ENCODE measurements around the gene DPH1. TPM values are rescaled to one million over a fixed set of nuclear protein-coding genes. Genes with fewer than 3 reads are reported as not detected.

DPH1 gene
- total and polyA plus RNA-seq, 2 donors (not counting 1 experiment from before 2014, with no cell fraction given), result 23.1 to 28.5 TPM

DNA sequence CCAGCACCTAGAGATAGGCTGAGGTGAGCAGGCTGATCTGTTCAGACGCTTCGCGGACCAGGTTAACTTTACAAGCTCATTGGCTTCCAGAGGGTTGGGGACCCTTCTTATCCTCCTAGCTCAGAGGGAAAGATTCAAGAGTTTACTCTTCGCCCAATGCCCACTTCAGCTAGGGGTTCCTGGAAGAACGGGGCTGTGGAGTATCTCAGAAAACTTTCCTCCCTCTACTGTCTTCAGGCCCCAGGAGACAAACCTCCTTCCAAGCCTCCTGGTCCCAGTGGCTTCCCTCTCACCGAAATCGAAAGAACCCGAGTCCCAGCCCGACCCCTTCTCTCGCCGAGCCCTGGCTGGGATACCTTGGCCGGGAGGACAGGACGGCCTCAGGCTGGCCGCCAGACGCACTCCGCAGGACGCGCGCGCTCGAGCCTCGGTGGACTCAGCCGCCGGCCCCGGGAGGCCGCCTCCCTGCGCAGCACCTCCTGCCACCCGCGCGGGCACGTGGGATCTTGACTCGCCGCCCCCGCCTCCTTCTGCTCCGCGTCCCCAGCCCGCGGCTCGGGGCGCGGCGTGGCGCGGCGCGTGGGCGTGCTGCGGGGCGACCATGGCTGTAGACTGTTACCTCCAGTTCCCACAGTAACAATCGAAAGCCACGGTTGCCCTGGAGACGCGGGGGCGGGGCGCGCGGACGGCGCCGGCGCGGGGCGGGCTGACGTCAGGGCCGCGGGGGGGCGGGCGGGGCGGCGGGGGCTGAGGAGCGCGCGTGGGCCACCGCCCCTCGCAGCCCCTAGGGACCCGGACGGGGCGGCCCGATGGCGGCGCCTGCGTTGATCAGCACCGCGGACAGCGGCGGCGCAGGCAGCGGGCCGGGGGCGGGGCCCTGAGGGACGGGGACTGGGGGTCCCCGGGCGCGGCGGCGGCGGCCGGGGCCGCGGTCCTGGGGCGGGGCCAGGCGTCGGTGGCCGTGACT lies 19.7 kb downstream of the DPH1 start:
- H3K4me1 ChIP-seq (ENCODE audit: control insufficient read depth, extremely low read depth, insufficient read depth, low read length), result peaks cover 5% of the 10 kb centered on the region
- H3K4me2 ChIP-seq (ENCODE audit: extremely low read depth, insufficient read depth, low read length), result peak overlapping the region; percentile 91
- H3K9ac ChIP-seq (ENCODE audit: insufficient read depth, low read length), result peak overlapping the region; percentile 79
- H3K36me3 ChIP-seq (ENCODE audit: control insufficient read depth, insufficient read depth, low read length), result no peaks in the 10 kb centered on the region
- TF ChIP-seq, protein P1, sequence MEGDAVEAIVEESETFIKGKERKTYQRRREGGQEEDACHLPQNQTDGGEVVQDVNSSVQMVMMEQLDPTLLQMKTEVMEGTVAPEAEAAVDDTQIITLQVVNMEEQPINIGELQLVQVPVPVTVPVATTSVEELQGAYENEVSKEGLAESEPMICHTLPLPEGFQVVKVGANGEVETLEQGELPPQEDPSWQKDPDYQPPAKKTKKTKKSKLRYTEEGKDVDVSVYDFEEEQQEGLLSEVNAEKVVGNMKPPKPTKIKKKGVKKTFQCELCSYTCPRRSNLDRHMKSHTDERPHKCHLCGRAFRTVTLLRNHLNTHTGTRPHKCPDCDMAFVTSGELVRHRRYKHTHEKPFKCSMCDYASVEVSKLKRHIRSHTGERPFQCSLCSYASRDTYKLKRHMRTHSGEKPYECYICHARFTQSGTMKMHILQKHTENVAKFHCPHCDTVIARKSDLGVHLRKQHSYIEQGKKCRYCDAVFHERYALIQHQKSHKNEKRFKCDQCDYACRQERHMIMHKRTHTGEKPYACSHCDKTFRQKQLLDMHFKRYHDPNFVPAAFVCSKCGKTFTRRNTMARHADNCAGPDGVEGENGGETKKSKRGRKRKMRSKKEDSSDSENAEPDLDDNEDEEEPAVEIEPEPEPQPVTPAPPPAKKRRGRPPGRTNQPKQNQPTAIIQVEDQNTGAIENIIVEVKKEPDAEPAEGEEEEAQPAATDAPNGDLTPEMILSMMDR (conservative IDR thresholded peaks at IDR 0.05 in 1 of 2, IDR thresholded peaks at IDR 0.05 in 1 of 2; ENCODE audit: low read depth in 1 of 2, low read length in 2 of 2), result no peak
- TF ChIP-seq EZH2 (IDR thresholded peaks at IDR 0.05; ENCODE audit: low read length, missing control alignments), result no peak
- DNase-seq (ENCODE audit: low read depth in 2 of 2), result peak; percentile 76
- no peaks in the 10 kb centered on the region for H4K20me1 ChIP-seq (ENCODE audit: control insufficient read depth, extremely low read depth, insufficient read depth, low read length)
- no peaks in the 10 kb centered on the region for H3K27me3 ChIP-seq (ENCODE audit: control insufficient read depth, insufficient read depth, low read length)
- H2AFZ ChIP-seq (ENCODE audit: low read length), result no peak overlapping the region
- peaks cover 1% of the 10 kb centered on the region for H3K79me2 ChIP-seq (ENCODE audit: control insufficient read depth, insufficient read depth, low read length)
- H3K4me3 ChIP-seq (replicated peaks in 1 of 4; ENCODE audit: control extremely low read depth in 1 of 4, insufficient read depth in 1 of 4, low read depth in 3 of 4, low read length in 4 of 4), result peak overlapping the region; percentile 52 to 69 (median 62)
- no peaks in the 10 kb centered on the region for H3K9me3 ChIP-seq (ENCODE audit: control insufficient read depth, insufficient read depth, low read depth, low read length)
- peak overlapping the region; percentile 83 for H3K27ac ChIP-seq (ENCODE audit: insufficient read depth, low read length)

DNA sequence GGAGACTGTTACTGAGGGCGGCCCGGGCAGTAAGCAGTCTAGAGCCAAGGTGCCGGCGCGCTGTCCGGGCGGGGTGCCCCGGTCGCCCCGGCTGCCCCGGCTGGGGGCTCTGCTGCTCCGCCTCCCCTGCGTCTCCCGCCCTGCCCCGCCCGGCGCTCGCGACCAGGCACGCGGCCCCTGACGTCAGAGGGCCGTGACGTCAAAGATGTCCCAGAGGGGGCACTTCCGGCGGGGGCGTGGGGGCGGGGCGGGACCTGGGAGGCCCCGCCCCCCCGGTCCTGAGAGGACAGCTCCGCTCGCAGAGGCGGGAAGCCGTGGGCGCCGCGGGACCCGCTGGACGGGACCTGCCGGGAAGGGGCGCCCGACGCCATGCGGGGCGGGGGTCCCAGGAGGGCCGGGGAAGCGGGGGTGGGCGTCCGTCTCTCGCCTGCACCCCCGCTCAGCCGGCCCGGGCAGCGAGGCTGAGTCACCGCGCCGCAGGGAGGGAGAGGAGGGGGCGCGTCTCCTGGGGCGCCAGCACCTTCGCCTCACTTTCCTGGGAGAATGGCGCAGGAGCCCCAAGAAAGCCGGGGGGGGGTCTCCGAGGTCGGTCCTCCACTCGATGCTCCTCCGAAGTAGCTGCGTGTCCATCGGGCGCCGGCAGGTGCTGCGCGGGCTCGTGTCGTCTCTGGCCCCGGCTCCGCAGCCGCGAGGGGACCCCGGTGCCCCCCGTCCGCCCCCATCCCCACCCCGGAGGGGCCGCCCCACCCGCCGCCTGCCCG lies 20.5 kb downstream of the DPH1 start:
- Histone ChIP-seq H3K79me2 (ENCODE audit: control insufficient read depth, insufficient read depth, low read length) (peaks cover 6% of the 10 kb centered on the region), H3K36me3 (ENCODE audit: control insufficient read depth, insufficient read depth, low read length) (no peaks in the 10 kb centered on the region), H3K27me3 (ENCODE audit: control insufficient read depth, insufficient read depth, low read length) (no peaks in the 10 kb centered on the region), H3K27ac (ENCODE audit: insufficient read depth, low read length) (no peak overlapping the region), H3K9me3 (ENCODE audit: control insufficient read depth, insufficient read depth, low read depth, low read length) (no peaks in the 10 kb centered on the region), H2AFZ (ENCODE audit: low read length) (no peak overlapping the region), H3K4me2 (ENCODE audit: extremely low read depth, insufficient read depth, low read length) (peak overlapping the region; percentile 51), H3K4me1 (ENCODE audit: control insufficient read depth, extremely low read depth, insufficient read depth, low read length) (peaks cover 5% of the 10 kb centered on the region), H3K9ac (ENCODE audit: insufficient read depth, low read length) (peak overlapping the region; percentile 62), H3K4me3 (replicated peaks in 1 of 4; ENCODE audit: control extremely low read depth in 1 of 4, insufficient read depth in 1 of 4, low read depth in 3 of 4, low read length in 4 of 4) (peak overlapping the region in 3 of 4 experiments; percentile 21 to 69 (median 41)), H4K20me1 (ENCODE audit: control insufficient read depth, extremely low read depth, insufficient read depth, low read length) (no peaks in the 10 kb centered on the region)
- TF ChIP-seq, protein P1 (conservative IDR thresholded peaks at IDR 0.05 in 1 of 2, IDR thresholded peaks at IDR 0.05 in 1 of 2; ENCODE audit: low read depth in 1 of 2, low read length in 2 of 2), result no peak
- TF ChIP-seq EZH2 (IDR thresholded peaks at IDR 0.05; ENCODE audit: low read length, missing control alignments), result no peak
- peak; percentile 42 to 79 for DNase-seq (ENCODE audit: low read depth in 2 of 2)

All from fibroblast of lung (primary cell).